B cell (primary cell): ENCODE results near the gene MAGI2. TPM values are rescaled to one million over a fixed set of nuclear protein-coding genes. Genes with fewer than 3 reads are reported as not detected.

ENCODE experiments used
- ATAC-seq: fragments of 200-7000 bp; cut with Tn5 transposase; one replicate; pipeline ENCODE4 v1.10.0; 2021; ENCODE audit warnings: low read depth, mild to moderate bottlenecking, moderate number of reproducible peaks, moderate library complexity
- CTCF ChIA-PET: fragments of 350-600 bp; sonication (Branson Sonifier 250); formaldehyde crosslinking; loops from one replicate; lab custom pipeline; 2021; ENCODE audit warnings: antibody characterized with exemption, inconsistent platforms; lab: Charles Lee
- POLR2A ChIA-PET: fragments of 350-600 bp; sonication (Branson Sonifier 250); formaldehyde crosslinking; loops from one replicate; lab custom pipeline; 2021; ENCODE audit warnings: antibody characterized with exemption; lab: Charles Lee
- DNase-seq: peaks from one replicate; pipeline ENCODE4 v3.0.0; 2013
- H2AFZ ChIP-seq: 2 replicates; pipeline ENCODE4 v1.6.1; 2012; ENCODE audit warnings: mild to moderate bottlenecking, low read depth, low read length; ENCODE audit not compliant: insufficient read depth, poor library complexity, severe bottlenecking
- H3K27ac ChIP-seq, 2 donors: 1 replicate in 1 of 2; 2 replicates in 1 of 2; pipeline ENCODE4 v1.5.1; 2012 to 2013; ENCODE audit warnings: low read length in 2 of 2, mild to moderate bottlenecking in 2 of 2, moderate library complexity in 1 of 2
- H3K27me3 ChIP-seq, 4 experiments: fragments of 200-600 bp in 1 of 4; sonication (generic) in 1 of 4; replicated peaks in 1 of 4; 1 replicate in 2 of 4; 2 replicates in 2 of 4; pipeline versions ENCODE4 v1.6.1 to v1.7.0; 2013 to 2016; ENCODE audit warnings: low read length in 3 of 4, mild to moderate bottlenecking in 2 of 4, mixed read lengths in 1 of 4, moderate library complexity in 1 of 4; ENCODE audit not compliant: insufficient read depth in 4 of 4, control insufficient read depth in 3 of 4; ENCODE audit errors: control extremely low read depth in 1 of 4
- H3K36me3 ChIP-seq, 2 experiments: replicated peaks in 1 of 2; 1 replicate in 1 of 2; 2 replicates in 1 of 2; pipeline versions ENCODE4 v1.6.1 to v1.7.1; 2013; ENCODE audit warnings: low read length in 1 of 2; ENCODE audit not compliant: insufficient read depth in 2 of 2, control insufficient read depth in 1 of 2; ENCODE audit errors: control extremely low read depth in 1 of 2, extremely low read depth in 1 of 2
- H3K4me1 ChIP-seq, 2 donors: fragments of 200-600 bp in 1 of 2; sonication (generic) in 1 of 2; 1 replicate in 1 of 2; 2 replicates in 1 of 2; pipeline versions ENCODE4 v1.5.1 to v1.6.1; 2013 to 2017; ENCODE audit warnings: low read length in 2 of 2; ENCODE audit not compliant: control insufficient read depth in 2 of 2, insufficient read depth in 2 of 2
- H3K4me2 ChIP-seq: replicated peaks from 2 replicates; pipeline ENCODE3; 2012; ENCODE audit warnings: mild to moderate bottlenecking, low read depth, low read length; ENCODE audit not compliant: poor library complexity, severe bottlenecking
- H3K4me3 ChIP-seq, 5 experiments: fragments of 200-600 bp in 1 of 5; sonication (generic) in 1 of 5; 1 replicate in 3 of 5; 2 replicates in 2 of 5; pipeline versions ENCODE4 v1.5.1 to v1.7.0; 2011 to 2016; ENCODE audit warnings: low read length in 4 of 5, mild to moderate bottlenecking in 4 of 5, low read depth in 2 of 5, control low read depth in 1 of 5, moderate library complexity in 1 of 5; ENCODE audit not compliant: insufficient read depth in 1 of 5; ENCODE audit errors: control extremely low read depth in 1 of 5, extremely low read depth in 1 of 5
- H3K79me2 ChIP-seq: fragments of 200-600 bp; sonication (generic); one replicate; pipeline ENCODE4 v1.6.0; 2016; ENCODE audit warnings: low read length; ENCODE audit not compliant: control insufficient read depth, insufficient read depth
- H3K9ac ChIP-seq: fragments of 200-600 bp; sonication (generic); 2 replicates; pipeline ENCODE4 v1.6.1; 2017; ENCODE audit warnings: mild to moderate bottlenecking, low read length, moderate library complexity
- H3K9me3 ChIP-seq, 3 donors: one replicate each; pipeline versions ENCODE4 v1.6.1 to v1.7.1; 2013; ENCODE audit warnings: low read length in 2 of 3; ENCODE audit not compliant: control insufficient read depth in 2 of 3, insufficient read depth in 1 of 3; ENCODE audit errors: control extremely low read depth in 1 of 3
- H4K20me1 ChIP-seq: 2 replicates; pipeline ENCODE4 v1.6.0; 2012; ENCODE audit warnings: mild to moderate bottlenecking, low read length; ENCODE audit not compliant: insufficient read depth, control insufficient read depth, poor library complexity, severe bottlenecking
- H3K27ac Mint-ChIP-seq: one replicate; pipeline ENCODE4 v1.8.0; 2021; ENCODE audit warnings: mixed read lengths
- H3K27me3 Mint-ChIP-seq: one replicate; pipeline ENCODE4 v1.8.0; 2021; ENCODE audit warnings: mixed read lengths
- H3K4me1 Mint-ChIP-seq: one replicate; pipeline ENCODE4 v1.8.0; 2021; ENCODE audit warnings: mixed read lengths
- H3K4me3 Mint-ChIP-seq: one replicate; pipeline ENCODE4 v1.8.0; 2021; ENCODE audit warnings: mixed read lengths
- H3K9me3 Mint-ChIP-seq: one replicate; pipeline ENCODE4 v1.8.0; 2022; ENCODE audit warnings: mixed read lengths; ENCODE audit not compliant: insufficient read depth
- EZH2 ChIP-seq: IDR thresholded peaks from 2 replicates; pipeline ENCODE4 v1.6.1; 2012; ENCODE audit warnings: borderline replicate concordance, low read depth, mild to moderate bottlenecking, moderate library complexity, low read length; ENCODE audit not compliant: insufficient read depth, poor library complexity, severe bottlenecking
- WGBS: methylation state at CpG from one replicate; pipeline ENCODE4 v1.1.5; 2013; ENCODE audit warnings: missing lambda C conversion rate; ENCODE audit not compliant: insufficient coverage; 5-methylcytosine and 5-hydroxymethylcytosine counted together
- intact Hi-C: fragments of 100-400 bp; cut with micrococcal nuclease; formaldehyde crosslinking; loops from one replicate; pipeline ENCODE4 v1.10.0; 2022
- polyA plus RNA-seq: library from polyadenylated mRNA; depleted of rRNA; stranded (reverse); fragments of >200 nt; gene quantifications from 2 replicates; pipeline ENCODE4 v1.2.3, GENCODE V29; 2012
- total RNA-seq, 2 donors: library from RNA; stranded (reverse); fragments of 120-200 nt in 1 of 2; gene quantifications; 1 replicate in 1 of 2; 2 replicates in 1 of 2; pipeline versions ENCODE4 v1.2.3 to v1.2.4, GENCODE V29; 2013 to 2022
- TF ChIP-seq, protein P1 (sequence below): fragments of 200-600 bp; IDR thresholded peaks from one replicate; pipeline ENCODE4 v1.8.0; 2022; ENCODE audit warnings: antibody characterized with exemption, mild to moderate bottlenecking

Gene MAGI2
- total and polyA plus RNA-seq, 2 donors (not counting 1 experiment from before 2014, with no cell fraction given) = 0.16 to 0.64 TPM

DNA sequence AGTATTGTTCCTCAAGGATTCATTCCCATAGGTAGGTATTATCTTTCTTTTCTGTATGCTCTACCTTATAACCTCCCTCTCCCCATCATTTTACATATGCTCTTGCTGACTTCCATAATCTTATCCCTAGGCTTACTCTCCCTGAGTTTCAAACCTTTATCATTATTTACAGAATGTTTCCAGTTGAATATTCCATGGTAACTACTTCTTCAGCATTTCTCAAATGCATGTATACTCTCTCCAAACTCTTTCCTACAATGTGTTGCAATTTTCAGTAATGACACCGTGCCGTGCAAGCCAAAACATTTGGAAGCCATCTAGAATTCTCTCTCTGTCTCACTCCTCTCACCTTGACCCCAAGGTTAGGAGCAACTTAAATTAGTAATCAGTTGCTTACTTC is 548.5 kb downstream of the MAGI2 start:
- ATAC-seq = no peak
- H3K4me1 Mint-ChIP-seq = no peaks in the 10 kb centered on the region
- Histone ChIP-seq H3K9ac (no peak overlapping the region), H3K4me1 (no peaks in the 10 kb centered on the region), H3K79me2 (no peaks in the 10 kb centered on the region), H4K20me1 (no peaks in the 10 kb centered on the region), H3K27ac (no peak overlapping the region), H3K27me3 (no peaks in the 10 kb centered on the region), H3K4me3 (no peak overlapping the region), H3K9me3 (no peaks in the 10 kb centered on the region), H3K36me3 (no peaks in the 10 kb centered on the region), H2AFZ (no peak overlapping the region), H3K4me2 (no peak overlapping the region)
- TF ChIP-seq, protein P1, sequence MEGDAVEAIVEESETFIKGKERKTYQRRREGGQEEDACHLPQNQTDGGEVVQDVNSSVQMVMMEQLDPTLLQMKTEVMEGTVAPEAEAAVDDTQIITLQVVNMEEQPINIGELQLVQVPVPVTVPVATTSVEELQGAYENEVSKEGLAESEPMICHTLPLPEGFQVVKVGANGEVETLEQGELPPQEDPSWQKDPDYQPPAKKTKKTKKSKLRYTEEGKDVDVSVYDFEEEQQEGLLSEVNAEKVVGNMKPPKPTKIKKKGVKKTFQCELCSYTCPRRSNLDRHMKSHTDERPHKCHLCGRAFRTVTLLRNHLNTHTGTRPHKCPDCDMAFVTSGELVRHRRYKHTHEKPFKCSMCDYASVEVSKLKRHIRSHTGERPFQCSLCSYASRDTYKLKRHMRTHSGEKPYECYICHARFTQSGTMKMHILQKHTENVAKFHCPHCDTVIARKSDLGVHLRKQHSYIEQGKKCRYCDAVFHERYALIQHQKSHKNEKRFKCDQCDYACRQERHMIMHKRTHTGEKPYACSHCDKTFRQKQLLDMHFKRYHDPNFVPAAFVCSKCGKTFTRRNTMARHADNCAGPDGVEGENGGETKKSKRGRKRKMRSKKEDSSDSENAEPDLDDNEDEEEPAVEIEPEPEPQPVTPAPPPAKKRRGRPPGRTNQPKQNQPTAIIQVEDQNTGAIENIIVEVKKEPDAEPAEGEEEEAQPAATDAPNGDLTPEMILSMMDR = no peak
- H3K4me3 Mint-ChIP-seq = no peak overlapping the region
- CTCF ChIA-PET = no interaction called here
- no peak overlapping the region for H3K27ac Mint-ChIP-seq
- no peaks in the 10 kb centered on the region for H3K27me3 Mint-ChIP-seq
- POLR2A ChIA-PET = no interaction called here
- no peaks in the 10 kb centered on the region for H3K9me3 Mint-ChIP-seq
- no peak for DNase-seq
- intact Hi-C loops = no loop called here
- WGBS = 100% methylated on average over 2 of the region's 2 CpGs

DNA sequence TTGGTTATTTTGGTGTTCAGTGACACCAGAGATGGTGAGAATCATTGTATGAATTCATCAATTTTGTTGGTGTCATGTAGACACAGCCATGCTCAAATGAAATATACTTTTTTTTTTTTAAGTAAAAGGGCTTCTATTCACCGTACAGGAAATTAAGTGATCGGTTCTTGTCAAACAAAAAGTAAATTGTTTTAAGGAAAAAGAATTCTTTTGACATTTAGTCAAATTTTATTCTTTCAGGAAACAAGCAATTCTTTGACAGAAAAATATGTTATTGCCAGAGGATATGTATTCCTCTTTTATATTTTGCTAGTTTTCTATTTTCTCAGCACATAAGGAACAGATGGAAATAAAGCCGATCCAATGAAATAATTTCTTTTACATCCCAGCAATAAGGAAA is 551.9 kb downstream of the MAGI2 start:
- Histone ChIP-seq H3K4me3 (no peak overlapping the region), H3K4me2 (no peak overlapping the region), H3K27me3 (no peaks in the 10 kb centered on the region), H3K79me2 (no peaks in the 10 kb centered on the region), H3K27ac (no peak overlapping the region), H2AFZ (no peak overlapping the region), H3K4me1 (no peaks in the 10 kb centered on the region), H3K36me3 (no peaks in the 10 kb centered on the region), H4K20me1 (no peaks in the 10 kb centered on the region), H3K9ac (no peak overlapping the region), H3K9me3 (no peaks in the 10 kb centered on the region)
- TF ChIP-seq EZH2 = no peak
- TF ChIP-seq, protein P1 = no peak
- no CpG with 5 or more reads among the region's 3 CpGs for WGBS
- DNase-seq = no peak
- H3K27ac Mint-ChIP-seq = no peak overlapping the region
- no peaks in the 10 kb centered on the region for H3K4me1 Mint-ChIP-seq
- POLR2A ChIA-PET = no interaction called here
- no peak for ATAC-seq
- no peaks in the 10 kb centered on the region for H3K27me3 Mint-ChIP-seq
- no peak overlapping the region for H3K4me3 Mint-ChIP-seq
- no peaks in the 10 kb centered on the region for H3K9me3 Mint-ChIP-seq
- intact Hi-C loops = no loop called here
- CTCF ChIA-PET = no interaction called here
